AG04450 (cell line): ENCODE data around the gene IQSEC3. TPM values are rescaled to one million over a fixed set of nuclear protein-coding genes. Genes with fewer than 3 reads are reported as not detected.

Experiments used
- CTCF ChIA-PET: fragments of 300-600, 350-600 bp; formaldehyde crosslinking; extraction: SDS; loops from one replicate; lab custom pipeline; 2022; ENCODE audit warnings: antibody characterized with exemption, inconsistent platforms; lab: Charles Lee
- POLR2A ChIA-PET: fragments of 350-600 bp; formaldehyde crosslinking; extraction: SDS; loops from one replicate; lab custom pipeline; 2021; ENCODE audit warnings: antibody characterized with exemption, inconsistent platforms; lab: Yijun Ruan, JAX
- DNase-seq: peaks from one replicate; pipeline ENCODE4 v3.0.0-alpha.2; 2011; ENCODE audit warnings: low read depth, low spot score
- H3K27ac ChIP-seq: one replicate; pipeline ENCODE4 v1.5.1; 2012; ENCODE audit warnings: low read depth, low read length, control low read depth
- H3K27me3 ChIP-seq: one replicate; pipeline ENCODE4 v1.6.0; 2012; ENCODE audit warnings: low read length; ENCODE audit not compliant: control insufficient read depth, insufficient read depth
- H3K4me3 ChIP-seq: 2 replicates; pipeline ENCODE4 v1.5.1; 2011; ENCODE audit warnings: mild to moderate bottlenecking, low read depth, low read length, control low read depth
- H3K9me3 ChIP-seq: 2 replicates; pipeline ENCODE4 v1.5.1; 2012; ENCODE audit warnings: low read length; ENCODE audit not compliant: control insufficient read depth, insufficient read depth
- polyA plus RNA-seq: library from polyadenylated mRNA; depleted of rRNA; stranded (reverse); fragments of >200 nt; gene quantifications from 2 replicates; pipeline ENCODE4 v1.2.3, GENCODE V29; 2011
- TF ChIP-seq, protein P1 (sequence below): IDR thresholded peaks from 2 replicates; pipeline ENCODE4 v1.5.1; 2011; ENCODE audit warnings: low read depth, low read length, control low read depth, inconsistent platforms

IQSEC3 gene
- polyA plus RNA-seq, 1 experiment = 0.47 TPM

DNA sequence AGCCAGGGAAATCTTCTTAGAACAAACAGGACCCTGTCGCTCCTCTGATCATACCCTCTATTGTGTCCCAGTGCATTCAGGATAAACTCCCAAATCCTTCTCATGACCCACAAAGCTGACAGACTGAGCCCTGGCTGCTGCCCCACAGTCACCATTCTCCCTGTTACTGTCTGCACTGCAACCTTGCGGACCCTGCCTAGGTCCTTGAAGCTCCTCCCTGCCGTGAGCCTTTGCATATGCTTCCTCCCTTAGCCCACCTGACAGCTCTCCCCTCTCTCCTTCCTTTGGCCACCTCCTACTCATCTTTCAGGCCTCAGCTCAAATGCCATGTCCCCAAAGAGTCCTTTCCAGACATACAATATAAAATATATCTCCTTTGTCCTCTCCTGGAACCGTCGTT, 85.0 kb downstream of the IQSEC3 start:
- no peak overlapping the region for H3K27ac ChIP-seq
- no peak overlapping the region for H3K4me3 ChIP-seq
- peaks cover 16% of the 10 kb centered on the region for H3K27me3 ChIP-seq
- ChIA-PET CTCF (no interaction called here), POLR2A (no interaction called here)
- peaks cover 5% of the 10 kb centered on the region; the same call in 1 of the 2 replicates for H3K9me3 ChIP-seq
- TF ChIP-seq, protein P1, sequence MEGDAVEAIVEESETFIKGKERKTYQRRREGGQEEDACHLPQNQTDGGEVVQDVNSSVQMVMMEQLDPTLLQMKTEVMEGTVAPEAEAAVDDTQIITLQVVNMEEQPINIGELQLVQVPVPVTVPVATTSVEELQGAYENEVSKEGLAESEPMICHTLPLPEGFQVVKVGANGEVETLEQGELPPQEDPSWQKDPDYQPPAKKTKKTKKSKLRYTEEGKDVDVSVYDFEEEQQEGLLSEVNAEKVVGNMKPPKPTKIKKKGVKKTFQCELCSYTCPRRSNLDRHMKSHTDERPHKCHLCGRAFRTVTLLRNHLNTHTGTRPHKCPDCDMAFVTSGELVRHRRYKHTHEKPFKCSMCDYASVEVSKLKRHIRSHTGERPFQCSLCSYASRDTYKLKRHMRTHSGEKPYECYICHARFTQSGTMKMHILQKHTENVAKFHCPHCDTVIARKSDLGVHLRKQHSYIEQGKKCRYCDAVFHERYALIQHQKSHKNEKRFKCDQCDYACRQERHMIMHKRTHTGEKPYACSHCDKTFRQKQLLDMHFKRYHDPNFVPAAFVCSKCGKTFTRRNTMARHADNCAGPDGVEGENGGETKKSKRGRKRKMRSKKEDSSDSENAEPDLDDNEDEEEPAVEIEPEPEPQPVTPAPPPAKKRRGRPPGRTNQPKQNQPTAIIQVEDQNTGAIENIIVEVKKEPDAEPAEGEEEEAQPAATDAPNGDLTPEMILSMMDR = no peak
- DNase-seq = no peak

DNA sequence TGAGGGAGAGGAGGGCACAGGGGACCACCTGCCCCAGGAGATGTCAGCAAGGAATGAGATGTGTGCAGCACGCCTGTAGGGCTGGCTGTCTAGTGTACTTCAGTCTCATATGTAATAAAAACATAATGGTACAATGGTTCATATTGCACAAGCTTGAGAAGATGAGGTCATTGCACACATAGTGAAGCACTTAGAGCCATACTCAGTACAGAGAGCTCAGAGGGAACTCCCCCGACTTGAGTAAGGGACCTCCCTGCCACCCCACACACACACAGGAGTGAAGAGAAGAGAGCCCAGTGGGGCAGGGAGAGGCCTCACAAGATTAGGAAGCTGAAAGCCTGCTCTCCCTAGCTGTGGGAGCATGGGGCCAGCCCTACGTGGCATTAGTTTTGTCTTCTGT, 85.9 kb downstream of the IQSEC3 start:
- ChIA-PET POLR2A (no interaction called here), CTCF (interaction anchor here (0.6 to 2.2 kb wide), 7 partner anchors 11 to 1485 kb away, joined by 3 to 7 read pairs (median 3); no protein-coding TSS in a partner anchor)
- Histone ChIP-seq H3K27me3 (peaks cover 14% of the 10 kb centered on the region), H3K4me3 (no peak overlapping the region), H3K27ac (no peak overlapping the region), H3K9me3 (peaks cover 5% of the 10 kb centered on the region; the same call in 1 of the 2 replicates)
- no peak for DNase-seq
- TF ChIP-seq, protein P1 = no peak

DNA sequence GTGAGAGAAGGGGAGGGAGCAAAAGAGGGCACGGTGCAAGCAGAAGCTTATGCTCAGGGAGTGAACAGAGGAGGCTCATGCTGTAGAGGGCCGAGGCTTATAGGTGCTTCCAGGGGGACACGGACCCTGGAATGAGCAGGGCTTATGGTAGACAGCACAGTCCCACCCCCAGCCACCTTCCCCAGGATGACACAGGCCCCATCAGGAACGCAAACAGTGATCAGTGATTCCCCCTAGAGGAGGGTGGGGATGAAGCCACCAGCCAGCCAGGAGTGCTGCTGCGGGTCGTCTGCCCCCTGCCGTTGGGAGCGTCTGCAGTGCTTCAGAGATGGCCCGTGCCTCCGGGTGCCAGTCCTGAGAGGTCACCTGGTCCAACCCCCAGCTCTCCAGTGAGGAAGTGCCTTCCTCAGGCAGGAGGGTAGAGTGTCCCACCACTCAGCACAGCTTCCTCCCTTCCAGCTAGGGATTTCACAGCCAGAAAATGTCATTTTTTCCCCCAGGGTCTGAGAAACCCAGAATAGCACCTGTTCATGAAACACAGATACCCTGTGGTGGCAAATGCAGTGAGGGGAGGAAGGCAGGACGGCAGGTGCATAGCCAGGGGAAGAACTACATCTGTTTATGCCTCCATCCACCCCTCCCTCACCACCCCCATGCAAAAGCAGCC, 86.6 kb downstream of the IQSEC3 start:
- no peak for DNase-seq
- H3K27me3 ChIP-seq = peaks cover 14% of the 10 kb centered on the region
- H3K27ac ChIP-seq = no peak overlapping the region
- TF ChIP-seq, protein P1 = peak; percentile 91
- ChIA-PET POLR2A (no interaction called here), CTCF (interaction anchor here (0.7 to 2.2 kb wide), 8 partner anchors 8 to 70 kb away, joined by 3 to 7 read pairs (median 4); no protein-coding TSS in a partner anchor)
- H3K4me3 ChIP-seq = no peak overlapping the region
- H3K9me3 ChIP-seq = peaks cover 5% of the 10 kb centered on the region; the same call in 1 of the 2 replicates

DNA sequence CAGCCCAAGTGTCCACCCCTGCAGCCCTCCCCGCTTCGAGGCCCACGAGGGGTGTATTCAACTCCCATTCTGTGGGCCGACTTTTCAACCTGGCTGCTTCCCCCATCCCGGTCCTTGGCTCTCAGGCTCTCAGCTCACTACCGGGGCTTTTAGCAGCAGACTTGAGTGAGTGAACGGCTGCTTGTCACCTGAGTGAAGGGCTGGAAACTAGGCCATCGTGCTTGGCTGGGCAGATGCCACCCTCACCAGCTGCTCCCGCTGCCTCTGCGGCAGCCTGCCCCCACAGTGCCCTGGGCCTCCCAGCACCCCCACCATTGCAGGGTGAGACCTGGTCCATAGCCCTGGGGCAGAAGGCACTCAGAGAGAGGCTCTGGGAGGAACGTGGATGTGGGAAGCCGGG, 87.5 kb downstream of the IQSEC3 start:
- POLR2A ChIA-PET = no interaction called here
- H3K27ac ChIP-seq = no peak overlapping the region
- DNase-seq = no peak
- TF ChIP-seq, protein P1 = no peak
- H3K4me3 ChIP-seq = no peak overlapping the region
- H3K9me3 ChIP-seq = peaks cover 5% of the 10 kb centered on the region; the same call in 1 of the 2 replicates
- CTCF ChIA-PET = interaction anchor here (1.2 to 2.2 kb wide), 3 partner anchors 11 to 23 kb away, joined by 6 to 7 read pairs (median 6); no protein-coding TSS in a partner anchor
- H3K27me3 ChIP-seq = peaks cover 12% of the 10 kb centered on the region

DNA sequence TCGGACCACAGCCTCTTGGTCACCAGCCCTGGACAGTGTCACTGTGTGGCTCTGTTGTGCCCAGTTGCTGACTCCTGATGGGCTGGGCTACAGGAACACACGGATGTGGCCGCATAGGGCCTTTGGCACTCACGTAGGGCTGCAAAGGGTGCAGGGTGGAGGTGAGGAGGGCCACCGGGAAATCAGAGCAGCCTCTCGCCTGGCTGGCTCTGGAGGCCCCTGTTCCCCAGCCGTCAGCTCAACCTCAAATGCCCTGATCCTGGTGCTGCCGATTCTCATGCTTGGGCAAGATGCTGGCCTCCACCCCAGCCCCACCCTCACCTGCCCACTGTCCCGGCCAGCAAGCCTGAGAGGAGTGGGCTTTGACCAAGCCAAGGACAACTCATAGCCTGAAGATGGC, 88.4 kb downstream of the IQSEC3 start:
- no peak for DNase-seq
- TF ChIP-seq, protein P1 = no peak
- H3K4me3 ChIP-seq = no peak overlapping the region
- H3K27ac ChIP-seq = no peak overlapping the region
- ChIA-PET CTCF (no interaction called here), POLR2A (no interaction called here)
- H3K9me3 ChIP-seq = peaks cover 5% of the 10 kb centered on the region; the same call in 1 of the 2 replicates
- H3K27me3 ChIP-seq = peaks cover 14% of the 10 kb centered on the region
